Posterior cingulate gyrus (tissue), 11 donors: ENCODE results near the gene PDCD4.

ENCODE experiments used
- DNase-seq, 10 donors: peaks; one replicate each; pipeline versions ENCODE4 v3.0.0 to v3.0.0-alpha.2; 2020 to 2021; ENCODE audit warnings: mixed read lengths in 3 of 10
- intact Hi-C: fragments of 100-400 bp; cut with DNase I; formaldehyde crosslinking; loops from one replicate; pipeline ENCODE4 v1.15.1; 2023

PDCD4 gene

DNA sequence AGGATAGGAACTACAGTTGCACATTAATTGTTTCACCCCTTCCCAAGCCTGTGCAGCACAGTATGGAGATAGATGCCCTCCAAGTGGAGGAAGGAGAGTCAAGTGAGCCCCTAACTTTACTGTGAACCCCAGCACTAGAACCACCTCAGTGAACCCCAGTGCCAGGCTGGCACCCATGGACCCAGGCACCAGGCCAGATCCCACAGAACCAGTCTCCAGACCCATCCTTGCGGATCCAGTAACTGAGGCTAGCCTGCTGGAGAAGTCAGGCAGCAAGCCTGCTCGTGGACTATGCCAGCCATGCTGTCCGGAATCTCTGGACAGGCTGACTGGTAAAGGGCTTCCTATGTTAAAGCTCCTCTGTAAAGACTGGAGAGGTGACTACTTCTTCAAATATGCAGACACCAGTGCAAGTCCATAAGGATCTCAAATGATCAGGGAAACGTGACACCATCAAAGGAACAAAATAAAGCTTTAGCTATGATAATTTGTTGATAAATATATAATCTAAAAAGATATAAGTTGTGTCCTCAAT, 75.4 kb downstream of the PDCD4 start:
- intact Hi-C loops = no loop called here
- no peak for DNase-seq
